SHP77 treated with DMSO at 0.1 percent for 48 hours (cell line): Measurements from ENCODE around the gene MYADML2.

Source experiments
- DNase-seq: peaks from one replicate; lab custom pipeline; 2025; lab: John Stamatoyannopoulos, UW

MYADML2 gene

GRCh38 chr17:81939218-81939617 is 7.8 kb downstream of the MYADML2 start:
- DNase-seq: no peak

GRCh38 chr17:81935709-81936084 is 11.3 kb downstream of the MYADML2 start:
- no peak for DNase-seq

- no peak for DNase-seq
Measured at GRCh38 chr17:81934850-81935708, 12.0 kb downstream of the MYADML2 start.

GRCh38 chr17:81934098-81934757 is 12.8 kb downstream of the MYADML2 start:
- DNase-seq: no peak

GRCh38 chr17:81933178-81933699 is 13.8 kb downstream of the MYADML2 start:
- DNase-seq: no peak

GRCh38 chr17:81932333-81932983 is 14.6 kb downstream of the MYADML2 start:
- no peak for DNase-seq

- DNase-seq: no peak
Measured at GRCh38 chr17:81931557-81932332, 15.3 kb downstream of the MYADML2 start.

GRCh38 chr17:81931189-81931556 is 15.9 kb downstream of the MYADML2 start:
- DNase-seq: no peak

- no peak for DNase-seq
Measured at GRCh38 chr17:81930142-81931125, 16.6 kb downstream of the MYADML2 start.

- DNase-seq: no peak
Measured at GRCh38 chr17:81929253-81930141, 17.5 kb downstream of the MYADML2 start.

- no peak for DNase-seq
Measured at GRCh38 chr17:81928544-81929252, 18.3 kb downstream of the MYADML2 start.

- peak; percentile 92 for DNase-seq
Measured at GRCh38 chr17:81927653-81928543, 19.1 kb downstream of the MYADML2 start, which contains the start of gene MAFG. Gene MAFG (minus strand): TSS chr17:81927735. CDS start chr17:81923185, 4,550 bp downstream.

- DNase-seq: no peak
Measured at GRCh38 chr17:81927152-81927652, 19.8 kb downstream of the MYADML2 start.

GRCh38 chr17:81926451-81927151 is 20.4 kb downstream of the MYADML2 start:
- DNase-seq: peak; percentile 10

- no peak for DNase-seq
Measured at GRCh38 chr17:81925860-81926450, 21.1 kb downstream of the MYADML2 start.
